GM12801 (cell line): ENCODE results near the gene RPS6KC1.

Experiments used
- CTCF ChIP-seq: IDR thresholded peaks from one replicate; pipeline ENCODE4 v1.5.1; 2011; ENCODE audit warnings: control low read depth; ENCODE audit not compliant: insufficient read length; ENCODE audit errors: extremely low read depth

RPS6KC1 gene

GRCh38 chr1:213065800-213066199 lies 14.8 kb downstream of the RPS6KC1 start:
- no peak for TF ChIP-seq CTCF

- TF ChIP-seq CTCF, result no peak
These were observed 15.3 kb downstream of the RPS6KC1 start for GRCh38 chr1:213066363-213066762.

- TF ChIP-seq CTCF, result no peak
These were observed 16.3 kb downstream of the RPS6KC1 start for GRCh38 chr1:213067352-213067751.

- no peak for TF ChIP-seq CTCF
These were observed 19.4 kb downstream of the RPS6KC1 start for GRCh38 chr1:213070406-213070805.

- TF ChIP-seq CTCF, result no peak
These were observed 24.7 kb downstream of the RPS6KC1 start for GRCh38 chr1:213075725-213076124.

- TF ChIP-seq CTCF, result no peak
These were observed 31.5 kb downstream of the RPS6KC1 start for GRCh38 chr1:213082420-213083111.

GRCh38 chr1:213083112-213083445 lies 32.0 kb downstream of the RPS6KC1 start:
- TF ChIP-seq CTCF, result no peak
